Thyroid gland (tissue), 4 donors: ENCODE measurements around the gene RAB6A. TPM values are rescaled to one million over a fixed set of nuclear protein-coding genes. Genes with fewer than 3 reads are reported as not detected.
"Not testable (repeated sequence)": the region's sequence is repeated elsewhere in the genome, so short reads cannot be mapped to it uniquely, and the experiment has no call there.

Experiments
- DNase-seq, 2 donors: peaks; one replicate each; pipeline ENCODE4 v3.0.0-alpha.2; 2019
- H3K27ac ChIP-seq, 3 donors: fragments of 200-600 bp; sonication (generic); 1 replicate in 2 of 3; 2 replicates in 1 of 3; pipeline ENCODE4 v1.5.1; 2016 to 2019; ENCODE audit warnings: mild to moderate bottlenecking in 1 of 3, moderate library complexity in 1 of 3
- H3K27me3 ChIP-seq: fragments of 200-600 bp; sonication (generic); one replicate; pipeline ENCODE4 v1.5.1; 2019
- H3K36me3 ChIP-seq, 2 donors: fragments of 200-600 bp; sonication (generic); one replicate each; pipeline ENCODE4 v1.5.1; 2016 to 2019
- H3K4me1 ChIP-seq, 2 donors: fragments of 200-600 bp; sonication (generic); one replicate each; pipeline ENCODE4 v1.5.1; 2017 to 2019
- H3K4me3 ChIP-seq, 3 donors: fragments of 200-600 bp; sonication (generic); replicated peaks in 1 of 3; 1 replicate in 2 of 3; 2 replicates in 1 of 3; pipeline ENCODE4 v1.5.1; 2016; ENCODE audit warnings: mild to moderate bottlenecking in 1 of 3
- H3K9me3 ChIP-seq: fragments of 200-600 bp; sonication (generic); one replicate; pipeline ENCODE4 v1.5.1; 2017
- POLR2A ChIP-seq, 2 donors: fragments of 450-650 bp; IDR thresholded peaks; one replicate each; pipeline ENCODE4 v1.6.1; 2017; ENCODE audit warnings: antibody characterized with exemption in 2 of 2, mild to moderate bottlenecking in 2 of 2, moderate library complexity in 1 of 2
- WGBS, 2 donors: methylation state at CpG; one replicate each; pipeline ENCODE4 v1.1.5; 2017; 5-methylcytosine and 5-hydroxymethylcytosine counted together
- intact Hi-C: fragments of 100-400 bp; cut with DNase I; formaldehyde crosslinking; loops from one replicate; pipeline ENCODE4 v1.15.1; 2023
- total RNA-seq, 4 donors: library from RNA; depleted of rRNA; stranded (reverse); fragments of >200 nt; gene quantifications; one replicate each; pipeline ENCODE4 v1.2.3, GENCODE V29; 2016
- TF ChIP-seq, protein P1 (sequence below), 6 experiments: fragments of 200-600 bp in 3 of 6; fragments of 450-650 bp in 3 of 6; sonication (generic) in 3 of 6; IDR thresholded peaks; one replicate each; pipeline ENCODE4 v1.5.1; 2016 to 2019; ENCODE audit warnings: antibody characterized with exemption in 6 of 6, mild to moderate bottlenecking in 2 of 6, inconsistent platforms in 1 of 6, moderate library complexity in 1 of 6

The RAB6A gene
- total RNA-seq, 4 donors from 2014 or later: 131 to 191 (median 178) TPM

DNA sequence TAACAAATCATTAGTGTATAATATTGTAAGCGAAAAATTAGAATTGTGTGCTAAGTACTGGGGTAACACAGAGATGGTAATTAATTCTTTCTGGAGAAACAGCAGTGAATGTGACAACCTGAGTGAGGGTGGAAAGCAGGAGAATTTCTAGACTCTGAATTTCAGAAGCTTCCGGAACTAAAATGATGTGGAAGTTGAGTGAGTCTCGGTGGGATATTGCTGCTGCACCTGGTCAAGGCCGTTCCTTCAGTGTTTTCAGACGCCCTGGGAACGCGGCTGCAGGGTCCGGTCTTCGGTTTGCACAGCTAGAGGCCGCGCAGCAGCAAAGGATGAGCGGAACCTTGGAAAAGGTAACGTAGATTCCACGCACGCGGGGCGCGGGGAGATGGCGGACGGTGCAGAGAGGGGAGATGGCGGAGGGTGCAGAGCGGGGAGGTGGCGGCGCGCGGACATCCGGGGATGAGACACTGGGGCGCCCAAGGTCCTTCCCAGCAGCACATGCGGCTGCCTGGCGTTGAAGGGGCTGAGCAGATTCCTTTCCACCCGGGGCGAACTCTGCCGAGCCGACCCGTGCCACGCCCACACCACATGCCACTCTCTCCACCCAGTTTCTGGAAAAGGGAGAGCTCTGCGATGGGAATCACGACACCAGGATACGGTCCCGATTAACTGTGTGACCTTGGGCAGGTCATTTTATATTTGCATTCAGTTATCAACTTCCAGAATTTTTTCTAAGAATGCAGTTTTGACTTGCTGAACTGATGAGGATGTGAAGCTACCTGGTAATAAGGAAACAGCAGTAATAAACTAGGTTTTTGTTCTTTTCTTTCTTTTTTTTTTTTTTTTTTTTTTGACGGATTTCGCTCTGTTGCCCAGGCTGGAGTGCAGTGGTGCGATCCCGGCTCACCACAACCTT, 27.0 kb upstream of the RAB6A start, which contains the start of gene MRPL48:
TSS of gene MRPL48 (plus strand) at position 232 of the 916 bp plus-strand sequence. CDS start at position 330, 98 bp downstream.
- Histone ChIP-seq H3K4me1 (peaks cover 4 to 15% of the 10 kb centered on the region in 2 donors), H3K9me3 (no peaks in the 10 kb centered on the region), H3K36me3 (no peaks in the 10 kb centered on the region), H3K27ac (peak within 1 kb of the TSS; percentile 82 to 95 (median 88)), H3K27me3 (no peaks in the 10 kb centered on the region), H3K4me3 (peak within 1 kb of the TSS; percentile 14 to 50 (median 38))
- peak in 1 of 2 donors; percentile 46 for TF ChIP-seq POLR2A (IDR thresholded peaks at IDR 0.05)
- TF ChIP-seq, protein P1, sequence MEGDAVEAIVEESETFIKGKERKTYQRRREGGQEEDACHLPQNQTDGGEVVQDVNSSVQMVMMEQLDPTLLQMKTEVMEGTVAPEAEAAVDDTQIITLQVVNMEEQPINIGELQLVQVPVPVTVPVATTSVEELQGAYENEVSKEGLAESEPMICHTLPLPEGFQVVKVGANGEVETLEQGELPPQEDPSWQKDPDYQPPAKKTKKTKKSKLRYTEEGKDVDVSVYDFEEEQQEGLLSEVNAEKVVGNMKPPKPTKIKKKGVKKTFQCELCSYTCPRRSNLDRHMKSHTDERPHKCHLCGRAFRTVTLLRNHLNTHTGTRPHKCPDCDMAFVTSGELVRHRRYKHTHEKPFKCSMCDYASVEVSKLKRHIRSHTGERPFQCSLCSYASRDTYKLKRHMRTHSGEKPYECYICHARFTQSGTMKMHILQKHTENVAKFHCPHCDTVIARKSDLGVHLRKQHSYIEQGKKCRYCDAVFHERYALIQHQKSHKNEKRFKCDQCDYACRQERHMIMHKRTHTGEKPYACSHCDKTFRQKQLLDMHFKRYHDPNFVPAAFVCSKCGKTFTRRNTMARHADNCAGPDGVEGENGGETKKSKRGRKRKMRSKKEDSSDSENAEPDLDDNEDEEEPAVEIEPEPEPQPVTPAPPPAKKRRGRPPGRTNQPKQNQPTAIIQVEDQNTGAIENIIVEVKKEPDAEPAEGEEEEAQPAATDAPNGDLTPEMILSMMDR (IDR thresholded peaks at IDR 0.05): peak in 1 of 6 experiments; percentile 19
- peak; percentile 92 to 94 for DNase-seq
- 7 to 8% methylated on average over 44 of the region's 44 CpGs for WGBS, 2 donors
- intact Hi-C loops: loop anchor here (5.0 kb wide), 1 partner anchor 89 kb away; the partner anchor contains the start of genes COA4 and PAAF1

DNA sequence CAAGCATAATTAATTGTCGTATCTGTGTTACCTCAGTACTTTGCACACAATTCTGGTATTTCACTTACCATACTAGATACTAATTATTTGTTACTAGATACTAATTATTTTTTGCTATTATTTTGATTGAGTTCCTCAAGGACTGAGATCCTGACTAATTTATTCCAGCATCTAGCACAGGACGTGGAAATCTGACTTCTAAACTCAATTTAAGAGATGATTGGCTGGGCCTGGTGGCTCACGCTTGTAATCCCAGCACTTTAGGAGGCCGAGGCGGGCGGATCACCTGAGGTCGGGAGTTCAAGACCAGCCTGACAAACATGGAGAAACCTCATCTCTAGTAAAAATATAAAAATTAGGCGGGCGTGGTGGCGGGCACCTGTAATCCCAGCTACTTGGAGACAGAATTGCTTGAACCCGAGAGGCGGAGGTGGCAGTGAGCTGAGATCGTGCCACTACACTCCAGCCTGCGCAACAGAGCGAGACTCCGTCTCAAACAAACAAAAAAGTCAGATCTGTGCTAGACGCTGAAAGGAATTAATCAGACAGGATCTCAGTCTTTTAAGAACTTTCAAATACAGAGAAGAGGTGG, 26.3 kb upstream of the RAB6A start:
- no peaks in the 10 kb centered on the region for H3K9me3 ChIP-seq
- TF ChIP-seq POLR2A (IDR thresholded peaks at IDR 0.05): no peak
- TF ChIP-seq, protein P1 (IDR thresholded peaks at IDR 0.05): no peak
- peak overlapping the region in 2 of 3 donors; percentile 14 to 50 for H3K4me3 ChIP-seq
- WGBS, 2 donors: 46 to 53% methylated on average over 17 of the region's 17 CpGs
- H3K4me1 ChIP-seq: peaks cover 4 to 15% of the 10 kb centered on the region in 2 donors
- no peaks in the 10 kb centered on the region for H3K36me3 ChIP-seq
- peak in 1 of 2 donors; percentile 17 for DNase-seq
- intact Hi-C loops: loop anchor here (5.0 kb wide), 1 partner anchor 90 kb away; the partner anchor contains the start of genes COA4 and PAAF1
- H3K27ac ChIP-seq: peak overlapping the region; percentile 82 to 95 (median 88)
- no peaks in the 10 kb centered on the region for H3K27me3 ChIP-seq

DNA sequence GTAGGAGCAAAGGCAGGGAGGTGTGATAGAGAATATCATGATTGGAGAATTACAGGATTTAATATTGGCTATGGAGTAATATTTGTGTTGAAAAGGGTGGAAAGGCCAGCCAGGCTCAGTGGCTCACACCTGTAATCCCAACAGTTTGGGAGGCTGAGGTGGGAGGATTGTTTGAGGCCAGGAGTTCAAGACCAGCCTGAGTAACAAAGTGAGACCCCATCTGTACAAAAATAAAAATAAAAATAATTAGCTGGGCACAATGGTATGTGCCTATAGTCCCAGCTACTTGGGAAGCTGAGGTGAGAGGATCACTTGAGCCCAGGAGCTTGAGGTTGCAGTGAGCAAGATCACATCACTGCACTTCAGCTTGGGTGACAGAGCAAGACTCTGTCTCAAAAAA, 24.6 kb upstream of the RAB6A start:
- intact Hi-C loops: loop anchor here (5.0 kb wide), 1 partner anchor 92 kb away; the partner anchor contains the start of genes COA4 and PAAF1
- H3K27ac ChIP-seq: not testable (repeated sequence)

DNA sequence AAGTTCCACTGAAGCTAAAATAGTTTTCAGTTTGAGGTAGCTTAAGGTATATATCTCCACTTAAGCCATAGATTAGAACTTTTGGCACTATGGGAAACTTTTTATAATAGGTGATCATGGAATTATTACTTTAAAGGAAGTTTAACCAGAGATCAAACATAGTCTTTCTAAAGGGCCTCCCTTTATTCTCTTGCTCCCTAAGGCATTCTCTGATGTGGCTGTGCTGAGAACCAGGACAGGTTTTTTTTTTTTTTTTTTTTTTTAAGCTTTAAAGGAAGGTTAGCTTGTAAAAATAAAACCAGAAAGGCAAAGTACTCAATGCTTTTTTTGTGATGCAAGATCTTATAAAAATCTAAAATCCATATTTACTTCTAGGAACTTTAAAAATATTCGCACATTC, 23.9 kb upstream of the RAB6A start:
- no peak for DNase-seq
- intact Hi-C loops: loop anchor here (5.0 kb wide), 1 partner anchor 93 kb away; the partner anchor contains the start of genes COA4 and PAAF1
- no peak for TF ChIP-seq POLR2A (IDR thresholded peaks at IDR 0.05)
- TF ChIP-seq, protein P1 (IDR thresholded peaks at IDR 0.05): no peak

More for the DNA sequence above, 24.6 kb upstream of the RAB6A start:
- not testable (repeated sequence) for H3K36me3 ChIP-seq, H3K9me3 ChIP-seq, H3K4me3 ChIP-seq, H3K27me3 ChIP-seq, DNase-seq
- H3K4me1 ChIP-seq: peaks cover 4 to 15% of the 10 kb centered on the region in 2 donors

DNA sequence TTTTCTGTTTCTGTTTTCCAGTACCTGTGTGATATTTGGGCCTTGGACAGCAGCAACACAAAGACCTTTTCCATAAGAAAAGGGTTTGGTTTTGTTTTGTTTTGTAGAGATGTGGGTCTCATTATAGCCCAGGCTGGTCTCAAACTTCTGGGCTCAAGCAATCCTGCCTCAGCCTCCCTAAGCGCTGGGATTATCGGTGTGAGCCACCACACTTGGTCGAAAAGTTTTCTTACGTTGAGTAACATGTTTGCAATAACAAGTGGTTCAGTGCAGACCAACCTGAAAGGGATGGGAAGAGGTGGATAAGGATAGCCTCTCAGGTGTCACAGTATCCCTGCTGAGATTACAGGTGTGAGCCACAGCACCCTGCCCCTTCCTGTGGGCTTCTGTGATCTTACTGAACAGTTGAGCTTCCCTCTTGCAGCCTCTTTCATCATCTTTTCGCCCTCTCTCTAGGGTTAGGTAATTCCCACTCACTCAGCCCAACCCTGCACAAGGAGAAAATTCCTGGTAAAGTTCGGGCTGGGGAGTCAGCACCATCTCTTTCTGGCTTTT, 23.3 kb upstream of the RAB6A start:
- DNase-seq: no peak
- 75 to 80% methylated on average over 6 of the region's 6 CpGs for WGBS, 2 donors

More for the DNA sequence above, 23.9 kb upstream of the RAB6A start:
- Histone ChIP-seq H3K4me1 (peaks cover 4 to 22% of the 10 kb centered on the region in 2 donors), H3K36me3 (no peaks in the 10 kb centered on the region), H3K4me3 (no peak overlapping the region), H3K27me3 (no peaks in the 10 kb centered on the region), H3K27ac (no peak overlapping the region), H3K9me3 (no peaks in the 10 kb centered on the region)
- WGBS, 2 donors: 95 to 97% methylated on average over 1 of the region's 1 CpG

More for the DNA sequence above, 23.3 kb upstream of the RAB6A start:
- no peak overlapping the region for H3K4me3 ChIP-seq
- no peak overlapping the region for H3K27ac ChIP-seq
- no peaks in the 10 kb centered on the region for H3K9me3 ChIP-seq
- H3K27me3 ChIP-seq: no peaks in the 10 kb centered on the region
- intact Hi-C loops: no loop called here
- H3K4me1 ChIP-seq: peaks cover 4 to 22% of the 10 kb centered on the region in 2 donors
- no peaks in the 10 kb centered on the region for H3K36me3 ChIP-seq
- TF ChIP-seq, protein P1 (IDR thresholded peaks at IDR 0.05): no peak
- TF ChIP-seq POLR2A (IDR thresholded peaks at IDR 0.05): no peak
